HCT116 (cell line): Measurements from ENCODE around the gene ZSCAN23. TPM values are rescaled to one million over a fixed set of nuclear protein-coding genes. Genes with fewer than 3 reads are reported as not detected.

ENCODE experiments used
- ATAC-seq: fragments of 200-7000 bp; cut with Tn5 transposase; 2 replicates; pipeline ENCODE4 v1.9.1; 2020; ENCODE audit warnings: mild to moderate bottlenecking, moderate library complexity
- BruUV-seq: library from RNA; stranded (reverse); fragments of 400-500 nt; replicated peaks from 2 replicates; lab custom pipeline; 2021; lab: Mats Ljungman, UMichigan
- CTCF ChIA-PET: fragments of 300-600 bp; sonication (Branson Sonifier 250); formaldehyde crosslinking; loops from one replicate; lab custom pipeline; 2021; ENCODE audit warnings: antibody characterized with exemption; lab: Charles Lee
- POLR2A ChIA-PET: fragments of 300-600, 350-600 bp; sonication (Branson Sonifier 250); formaldehyde crosslinking; loops from one replicate; lab custom pipeline; 2021; ENCODE audit warnings: antibody characterized with exemption; lab: Charles Lee
- RAD21 ChIA-PET, 2 experiments: fragments of 300-600 bp; sonication (Branson Sonifier 250); formaldehyde crosslinking; loops; one replicate each; lab custom pipeline; 2023; ENCODE audit warnings: low total read pairs in 2 of 2; ENCODE audit not compliant: uncharacterized antibody in 2 of 2, unreplicated experiment in 2 of 2, low non-redundant PET in 1 of 2; lab: Charles Lee
- DNase-seq: peaks from one replicate; pipeline ENCODE4 v3.0.0-alpha.2; 2010; ENCODE audit warnings: low read depth, low spot score
- H2AFZ ChIP-seq: fragments of 200-600 bp; shearing (Covaris generic), sonication (generic); 2 replicates; pipeline ENCODE4 v1.6.1; 2017; ENCODE audit warnings: low read depth, mixed run types, mixed read lengths, antibody characterized with exemption, low read length; ENCODE audit not compliant: poor library complexity, severe bottlenecking
- H3K27ac ChIP-seq: 2 replicates; pipeline ENCODE4 v1.5.1; 2012; ENCODE audit warnings: low read depth, low read length
- H3K27me3 ChIP-seq: fragments of 200-600 bp; sonication (generic); 2 replicates; pipeline ENCODE4 v1.6.1; 2016; ENCODE audit warnings: mixed run types, low read length, mixed read lengths; ENCODE audit not compliant: insufficient read depth
- H3K36me3 ChIP-seq, 2 experiments: fragments of 200-500 bp in 1 of 2; fragments of 200-600 bp in 1 of 2; sonication (Bioruptor generic) in 1 of 2; sonication (generic) in 1 of 2; 2 replicates each; pipeline versions ENCODE4 v1.5.1 to v1.6.1; 2014 to 2016; ENCODE audit warnings: low read length in 2 of 2, inconsistent platforms in 1 of 2, mixed read lengths in 1 of 2, mixed run types in 1 of 2; ENCODE audit not compliant: insufficient read depth in 2 of 2, control insufficient read depth in 1 of 2
- H3K4me1 ChIP-seq, 2 experiments: fragments of 200-600 bp in 1 of 2; sonication (generic) in 1 of 2; 2 replicates each; pipeline versions ENCODE4 v1.5.1 to v1.6.1; 2012 to 2017; ENCODE audit warnings: low read length in 2 of 2, inconsistent platforms in 1 of 2, mild to moderate bottlenecking in 1 of 2, mixed read lengths in 1 of 2, mixed run types in 1 of 2, moderate library complexity in 1 of 2; ENCODE audit not compliant: insufficient read depth in 2 of 2, control insufficient read depth in 1 of 2
- H3K4me2 ChIP-seq: fragments of 200-600 bp; sonication (generic); 2 replicates; pipeline ENCODE4 v1.6.1; 2017; ENCODE audit warnings: mixed run types, low read length, mixed read lengths
- H3K4me3 ChIP-seq, 2 experiments: fragments of 200-600 bp in 1 of 2; sonication (generic) in 1 of 2; replicated peaks in 1 of 2; 2 replicates each; pipeline ENCODE4 v1.5.1; 2011 to 2016; ENCODE audit warnings: low read length in 2 of 2, control low read depth in 1 of 2, low read depth in 1 of 2, mild to moderate bottlenecking in 1 of 2, mixed read lengths in 1 of 2, mixed run types in 1 of 2
- H3K79me2 ChIP-seq: fragments of 200-600 bp; sonication (generic); 2 replicates; pipeline ENCODE4 v1.6.1; 2017; ENCODE audit warnings: mild to moderate bottlenecking, mixed run types, low read length, moderate library complexity, mixed read lengths; ENCODE audit not compliant: insufficient read depth
- H3K9ac ChIP-seq: fragments of 200-600 bp; sonication (generic); 2 replicates; pipeline ENCODE4 v1.6.1; 2016; ENCODE audit warnings: low read length, mixed read lengths
- H3K9me2 ChIP-seq: fragments of 200-600 bp; sonication (generic), shearing (Covaris generic); 2 replicates; pipeline ENCODE4 v1.6.1; 2017; ENCODE audit warnings: mixed run types, mild to moderate bottlenecking, moderate library complexity; ENCODE audit not compliant: insufficient read depth
- H3K9me3 ChIP-seq, 2 experiments: fragments of 200-500 bp in 1 of 2; fragments of 200-600 bp in 1 of 2; sonication (Bioruptor generic) in 1 of 2; sonication (generic) in 1 of 2; 2 replicates each; pipeline ENCODE4 v1.6.1; 2014 to 2017; ENCODE audit warnings: low read length in 2 of 2, mixed read lengths in 2 of 2, inconsistent platforms in 1 of 2, low read depth in 1 of 2, mild to moderate bottlenecking in 1 of 2, mixed run types in 1 of 2, moderate library complexity in 1 of 2; ENCODE audit not compliant: control insufficient read depth in 1 of 2, insufficient read depth in 1 of 2
- H4K20me1 ChIP-seq: fragments of 200-600 bp; sonication (generic), shearing (Covaris generic); 2 replicates; pipeline ENCODE4 v1.6.1; 2017; ENCODE audit warnings: mixed run types, mild to moderate bottlenecking, moderate library complexity; ENCODE audit not compliant: insufficient read depth
- ATF3 ChIP-seq: IDR thresholded peaks from 2 replicates; pipeline ENCODE4 v1.6.1; 2012
- CEBPB ChIP-seq: IDR thresholded peaks from 2 replicates; pipeline ENCODE4 v1.6.1; 2012; ENCODE audit warnings: low read depth
- CTCF ChIP-seq, 3 experiments: fragments of 200-600 bp in 1 of 3; sonication (generic) in 1 of 3; IDR thresholded peaks in 2 of 3; conservative IDR thresholded peaks in 1 of 3; 2 replicates each; pipeline ENCODE4 v1.5.1; 2012 to 2017; ENCODE audit warnings: low read depth in 2 of 3, low read length in 2 of 3, antibody characterized with exemption in 1 of 3, borderline replicate concordance in 1 of 3, control low read depth in 1 of 3, mild to moderate bottlenecking in 1 of 3, mixed read lengths in 1 of 3, mixed run types in 1 of 3, moderate library complexity in 1 of 3; ENCODE audit not compliant: insufficient read depth in 1 of 3
- EGR1 ChIP-seq: IDR thresholded peaks from 2 replicates; pipeline ENCODE4 v1.6.1; 2012; ENCODE audit warnings: low read depth
- ELF1 ChIP-seq: IDR thresholded peaks from 2 replicates; pipeline ENCODE4 v1.6.1; 2012; ENCODE audit warnings: low read depth, borderline replicate concordance
- EZH2 ChIP-seq: fragments of 200-600 bp; sonication (generic); IDR thresholded peaks from 2 replicates; pipeline ENCODE4 v1.6.1; 2017; ENCODE audit warnings: antibody characterized with exemption, mixed run types
- EZH2phosphoT487 ChIP-seq: fragments of 200-600 bp; IDR thresholded peaks from 2 replicates; pipeline ENCODE4 v1.6.1; 2018; ENCODE audit warnings: antibody characterized with exemption, borderline replicate concordance
- FOSL1 ChIP-seq: IDR thresholded peaks from 2 replicates; pipeline ENCODE4 v1.6.1; 2012; ENCODE audit warnings: low read depth
- POLR2A ChIP-seq: IDR thresholded peaks from 2 replicates; pipeline ENCODE4 v1.7.0; 2011; ENCODE audit warnings: borderline replicate concordance; ENCODE audit not compliant: insufficient read depth, insufficient read length; ENCODE audit errors: extremely low read depth
- POLR2AphosphoS5 ChIP-seq: IDR thresholded peaks from 2 replicates; pipeline ENCODE4 v1.6.1; 2011; ENCODE audit warnings: mild to moderate bottlenecking, low read depth, low read length, moderate library complexity
- RAD21 ChIP-seq: IDR thresholded peaks from 2 replicates; pipeline ENCODE4 v1.6.1; 2012; ENCODE audit warnings: low read depth, mild to moderate bottlenecking
- REST ChIP-seq: IDR thresholded peaks from 2 replicates; pipeline ENCODE4 v1.6.1; 2012; ENCODE audit warnings: low read depth
- SIN3A ChIP-seq: IDR thresholded peaks from 2 replicates; pipeline ENCODE4 v1.6.1; 2012; ENCODE audit warnings: low read depth
- SP1 ChIP-seq: IDR thresholded peaks from 2 replicates; pipeline ENCODE4 v1.6.1; 2012; ENCODE audit warnings: low read depth
- SRF ChIP-seq: IDR thresholded peaks from 2 replicates; pipeline ENCODE4 v1.6.1; 2012; ENCODE audit warnings: low read depth
- TCF7L2 ChIP-seq: IDR thresholded peaks from 2 replicates; pipeline ENCODE4 v1.7.0; 2011; ENCODE audit warnings: borderline replicate concordance, inconsistent platforms; ENCODE audit not compliant: insufficient read depth, insufficient read length; ENCODE audit errors: extremely low read depth
- YY1 ChIP-seq: IDR thresholded peaks from 2 replicates; pipeline ENCODE4 v1.6.1; 2011; ENCODE audit warnings: low read length, low read depth, moderate library complexity, mild to moderate bottlenecking; ENCODE audit not compliant: insufficient replicate concordance; ENCODE audit errors: extremely low read depth
- ZBTB33 ChIP-seq: IDR thresholded peaks from 2 replicates; pipeline ENCODE4 v1.6.1; 2011; ENCODE audit warnings: mild to moderate bottlenecking, low read length, moderate library complexity; ENCODE audit not compliant: insufficient replicate concordance; ENCODE audit errors: extremely low read depth
- intact Hi-C: fragments of 100-400 bp; cut with micrococcal nuclease; formaldehyde crosslinking; loops from 2 replicates; pipeline ENCODE4 v1.10.0; 2022
- total RNA-seq: library from RNA; stranded (reverse); gene quantifications from one replicate; pipeline ENCODE4 v1.2.1, GENCODE V29; 2021; ENCODE audit not compliant: unreplicated experiment

ZSCAN23 gene
- total RNA-seq, 1 experiment from 2014 or later: not detected

GRCh38 chr6:28402197-28402596 is 41.1 kb downstream of the ZSCAN23 start:
- no peak overlapping the region for H2AFZ ChIP-seq
- H3K9me2 ChIP-seq: no peaks in the 10 kb centered on the region
- no peaks in the 10 kb centered on the region for H3K36me3 ChIP-seq
- H3K27ac ChIP-seq: no peak overlapping the region
- no peak overlapping the region for H3K4me3 ChIP-seq
- intact Hi-C loops: no loop called here
- RAD21 ChIA-PET: no interaction called here
- H3K9ac ChIP-seq: no peak overlapping the region
- DNase-seq (no peak), ATAC-seq (no peak)
- CTCF ChIA-PET: no interaction called here
- H3K9me3 ChIP-seq: no peaks in the 10 kb centered on the region
- no peaks in the 10 kb centered on the region for H4K20me1 ChIP-seq
- no peaks in the 10 kb centered on the region for H3K79me2 ChIP-seq
- BruUV-seq: no TSS peak
- POLR2A ChIA-PET: no interaction called here
- peaks cover 0 to under 1% of the 10 kb centered on the region in 2 experiments; a peak in 1 of 4 replicates for H3K4me1 ChIP-seq
- H3K4me2 ChIP-seq: no peak overlapping the region
- no peaks in the 10 kb centered on the region for H3K27me3 ChIP-seq
- TF ChIP-seq YY1 (no peak), RAD21 (no peak), CTCF (IDR thresholded peaks at IDR 0.05 in 2 of 3, conservative IDR thresholded peaks at IDR 0.05 in 1 of 3; ENCODE audit: borderline replicate concordance in 1 of 3, insufficient read depth in 1 of 3, low read depth in 2 of 3, low read length in 2 of 3) (no peak), EZH2 (no peak), SIN3A (no peak), CEBPB (no peak), SRF (no peak), EGR1 (no peak), TCF7L2 (no peak), EZH2phosphoT487 (no peak), SP1 (no peak), POLR2A (no peak), ELF1 (no peak), REST (no peak), POLR2AphosphoS5 (no peak), FOSL1 (no peak), ZBTB33 (no peak), ATF3 (no peak)
